Measurements from ENCODE around the gene ZNF362.
A peak's percentile ranks its signal among the peaks of the same experiment; 100 is the strongest.
"Not testable (repeated sequence)": the region's sequence is repeated elsewhere in the genome, so short reads cannot be mapped to it uniquely, and the experiment has no call there.

The ZNF362 gene

DNA sequence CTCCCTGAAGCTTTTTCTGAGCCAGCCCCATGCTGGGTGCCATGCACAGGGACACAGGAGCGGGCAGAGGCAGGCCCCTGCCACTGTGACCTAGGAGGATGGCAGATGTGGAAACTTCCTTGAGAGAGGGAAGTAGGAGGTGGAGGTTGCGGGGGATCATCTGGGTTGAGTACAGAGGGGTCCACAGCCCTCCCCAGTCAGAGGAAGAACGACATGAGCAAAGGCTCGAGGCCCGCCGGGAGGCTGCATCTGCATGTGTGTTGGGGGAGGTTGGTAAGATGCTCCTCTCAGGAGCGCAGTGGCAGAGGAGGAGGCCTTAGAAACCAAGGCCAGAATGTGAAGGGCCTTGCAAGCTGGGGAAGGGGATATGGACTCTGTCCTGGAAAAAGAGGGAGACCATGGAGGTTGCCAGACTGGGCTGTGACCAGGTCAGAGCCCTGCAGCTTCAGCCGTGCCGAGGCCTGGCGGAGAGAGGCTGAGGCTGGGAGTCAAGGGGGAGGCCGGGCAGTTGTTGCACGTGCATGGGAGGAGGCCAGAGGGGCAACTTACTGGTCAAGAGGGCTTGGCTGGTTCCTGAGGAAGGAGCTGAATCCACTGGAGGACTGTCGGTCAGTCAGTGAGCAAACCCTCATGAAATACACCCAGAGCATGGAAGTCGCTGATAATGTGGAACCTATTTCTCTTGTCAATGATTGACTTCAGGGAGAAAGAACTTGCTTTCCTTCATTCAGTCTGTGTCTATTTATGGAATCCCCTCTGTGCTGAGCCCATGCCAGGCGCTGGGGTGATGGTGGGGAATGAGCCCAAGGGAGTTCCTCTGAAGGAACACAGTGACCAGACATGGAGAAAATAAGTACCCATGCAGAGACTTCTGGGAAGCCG is 32.9 kb downstream of the ZNF362 start:
- peak in 1 of 4 experiments; percentile 0 for DNase-seq

DNA sequence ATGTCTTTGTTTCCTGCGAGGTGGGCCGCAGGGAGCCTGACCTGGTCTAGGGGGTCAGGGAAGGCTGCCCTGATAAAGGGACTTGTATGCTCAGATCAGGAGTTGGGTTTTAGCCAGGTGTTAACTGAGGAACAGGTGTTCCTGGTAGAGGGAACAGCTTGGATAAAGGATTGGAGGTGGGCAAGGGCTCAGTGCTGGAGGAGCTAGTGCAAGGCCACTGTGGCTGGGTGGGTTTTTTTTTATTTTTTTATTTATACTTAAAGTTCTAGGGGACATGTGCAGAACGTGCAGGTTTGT is 33.5 kb downstream of the ZNF362 start:
- no peak for DNase-seq

DNA sequence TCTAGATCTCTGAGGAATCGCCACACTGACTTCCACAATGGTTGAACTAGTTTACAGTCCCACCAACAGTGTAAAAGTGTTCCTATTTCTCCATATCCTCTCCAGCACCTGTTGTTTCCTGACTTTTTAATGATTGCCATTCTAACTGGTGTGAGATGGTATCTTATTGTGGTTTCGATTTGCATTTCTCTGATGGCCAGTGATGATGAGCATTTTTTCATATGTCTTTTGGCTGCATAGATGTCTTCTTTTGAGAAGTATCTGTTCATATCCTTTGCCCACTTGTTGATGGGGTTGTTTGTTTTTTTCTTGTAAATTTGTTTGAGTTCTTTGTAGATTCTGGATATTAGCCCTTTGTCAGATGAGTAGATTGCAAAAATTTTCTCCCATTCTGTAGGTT is 34.3 kb downstream of the ZNF362 start:
- DNase-seq, result not testable (repeated sequence)

DNA sequence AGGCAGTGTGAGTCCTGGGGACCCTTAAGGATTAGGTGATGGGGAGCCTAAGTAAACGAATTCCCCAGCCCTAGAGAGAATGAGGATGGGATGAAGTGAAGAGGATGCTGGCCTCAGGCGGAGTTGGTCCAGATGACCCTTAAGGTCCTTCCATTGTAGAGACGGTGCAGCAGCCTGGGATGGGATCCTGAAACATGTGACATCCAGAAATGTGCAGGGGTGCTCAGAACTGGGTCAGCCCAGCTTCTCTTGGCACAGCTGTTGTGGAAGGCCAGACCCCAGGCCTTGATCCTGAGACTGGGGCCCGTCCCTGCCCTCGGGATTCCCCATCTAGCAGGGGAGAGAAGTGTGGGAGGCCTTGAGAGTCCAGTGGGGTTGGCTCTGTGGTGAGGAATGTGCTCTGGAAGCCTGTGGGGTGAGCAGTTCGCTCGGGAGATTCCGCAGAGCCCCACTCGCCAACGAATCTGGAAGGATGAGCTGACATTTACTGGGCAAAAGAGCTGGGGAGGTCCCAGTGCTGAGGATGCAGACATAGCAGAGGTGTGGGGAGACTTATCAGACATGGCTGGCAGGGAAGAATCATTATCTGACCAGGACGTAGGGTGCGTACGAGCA is 36.5 kb downstream of the ZNF362 start:
- no peak for DNase-seq

GRCh38 chr1:33294071-33295010 is 38.0 kb downstream of the ZNF362 start:
- DNase-seq, result peak in 1 of 4 experiments; percentile 1

GRCh38 chr1:33295023-33295422 is 38.7 kb downstream of the ZNF362 start:
- peak in 1 of 4 experiments; percentile 5 for DNase-seq

DNA sequence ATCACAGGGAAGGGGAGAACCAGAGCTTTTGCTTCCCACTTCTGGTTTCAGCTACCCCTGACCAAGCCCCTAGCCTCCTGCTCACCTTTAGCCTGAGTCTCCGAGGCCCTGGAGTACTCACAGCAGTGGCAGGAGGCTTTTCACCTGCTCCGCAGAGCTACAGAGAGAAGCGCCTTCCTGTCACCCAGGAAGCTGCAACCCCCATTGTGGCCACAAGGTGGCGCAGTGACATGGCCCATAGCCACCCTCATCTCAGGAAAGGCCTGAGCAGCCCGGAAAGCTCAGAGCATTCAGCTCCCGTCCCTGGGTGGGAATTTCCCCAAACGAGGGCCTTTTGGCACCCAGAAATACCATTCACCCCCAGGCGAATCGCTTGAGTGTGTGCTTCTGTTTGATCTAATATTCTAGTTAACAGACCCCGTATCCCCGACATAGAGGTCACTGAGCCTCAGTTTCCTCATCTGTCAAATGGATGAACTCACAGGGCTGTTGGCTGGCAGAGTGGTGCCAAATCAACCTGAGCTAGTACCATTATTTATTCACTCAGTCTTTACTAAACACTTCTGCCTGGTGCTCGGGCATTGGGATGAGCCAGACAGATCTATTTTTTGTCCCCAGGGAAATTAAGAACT is 39.3 kb downstream of the ZNF362 start:
- DNase-seq, result peak; percentile 86 to 93 (median 90)

- DNase-seq, result no peak
These were observed 39.8 kb downstream of the ZNF362 start for GRCh38 chr1:33296082-33296458.

DNA sequence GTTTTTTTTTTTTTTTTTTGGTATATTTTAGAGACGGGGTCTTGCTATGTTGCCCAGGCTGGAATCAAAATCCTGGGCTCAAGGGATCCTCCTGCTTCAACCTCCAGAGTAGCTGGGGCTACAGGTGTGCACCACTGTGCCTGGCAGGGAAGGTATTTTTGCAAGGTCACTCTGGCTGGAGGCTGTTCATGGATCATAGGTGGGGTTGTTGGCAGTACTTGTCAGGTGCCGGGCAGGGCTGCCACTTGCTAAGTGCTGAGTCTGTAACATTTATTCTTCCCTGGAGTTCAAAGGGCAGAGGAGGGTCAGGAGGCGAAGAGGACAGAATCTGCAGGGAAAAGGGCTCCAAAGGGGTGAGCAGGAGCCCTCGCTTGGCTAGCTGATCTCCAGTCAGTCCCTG is 40.5 kb downstream of the ZNF362 start:
- no peak for DNase-seq

DNA sequence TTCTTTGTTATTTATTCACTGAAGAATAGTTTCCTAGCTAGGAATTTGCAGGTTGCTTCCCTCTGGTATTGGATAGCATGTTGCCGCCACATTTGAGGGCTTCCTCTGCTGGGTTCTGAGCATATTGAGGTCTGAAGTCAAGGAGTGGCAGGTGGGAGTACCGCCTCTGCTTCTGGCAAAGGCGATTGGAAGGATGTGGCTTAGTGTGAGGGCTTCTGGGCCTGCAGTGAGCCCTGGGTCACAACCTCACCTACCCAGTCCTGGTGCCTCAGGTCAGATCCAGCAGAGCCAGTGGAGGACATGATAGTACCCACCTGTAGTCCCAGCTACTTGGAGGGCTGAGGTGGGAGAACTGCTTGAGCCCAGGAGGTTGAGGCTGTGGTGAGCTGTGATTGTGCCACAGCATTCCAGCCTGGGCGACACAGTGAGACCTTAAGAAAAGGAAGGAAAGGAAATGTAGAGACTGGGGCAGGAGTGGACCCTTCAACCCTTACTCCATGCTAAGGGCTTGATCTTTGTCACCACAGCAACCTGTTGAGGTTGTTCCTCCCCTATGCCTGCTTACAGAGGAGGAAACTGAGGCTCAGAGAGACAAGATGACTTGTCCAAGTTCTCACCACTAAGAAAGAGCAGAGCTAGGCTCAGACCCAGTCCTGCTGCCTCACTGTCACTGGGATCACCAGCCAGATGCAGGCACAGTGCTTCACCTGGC is 41.8 kb downstream of the ZNF362 start:
- no peak for DNase-seq

GRCh38 chr1:33298623-33299277 is 42.5 kb downstream of the ZNF362 start:
- peak; percentile 75 to 85 (median 80) for DNase-seq

DNA sequence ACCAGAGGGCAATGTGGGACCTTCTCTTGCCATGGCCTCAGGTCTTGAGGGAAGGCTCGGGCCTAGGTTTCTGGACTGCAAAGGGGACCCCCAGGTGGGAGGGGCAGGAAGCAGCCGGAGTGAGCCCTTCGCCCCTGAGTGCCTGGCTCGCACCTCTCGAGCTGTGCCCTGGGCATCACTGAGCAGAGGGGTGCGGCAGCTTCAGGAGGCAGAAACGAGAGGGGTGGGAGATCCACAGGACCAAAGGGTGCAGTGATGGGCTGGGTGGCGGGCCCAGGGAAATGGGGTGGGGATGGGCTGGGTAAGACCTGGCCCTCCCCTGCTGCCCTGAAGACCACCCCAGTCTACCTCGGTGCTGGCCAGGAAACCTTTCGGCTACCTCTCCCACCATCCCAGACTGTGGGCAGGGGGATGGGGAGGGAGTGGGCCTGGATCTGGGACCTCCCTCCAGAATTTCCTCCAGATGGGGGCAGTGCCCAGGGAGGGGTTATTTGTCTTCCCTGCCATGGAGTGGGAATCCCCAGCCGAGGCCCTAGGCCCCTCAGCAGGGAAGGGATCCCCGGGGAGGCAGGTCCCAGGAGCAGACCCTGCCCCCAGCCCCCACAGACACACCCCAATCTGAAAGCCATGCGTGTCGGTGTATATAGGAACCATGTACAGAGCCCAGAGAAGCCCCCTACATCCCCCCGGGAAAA is 43.3 kb downstream of the ZNF362 start:
- no peak for DNase-seq

GRCh38 chr1:33300673-33301072 is 44.4 kb downstream of the ZNF362 start:
- peak in 1 of 4 experiments; percentile 21 for DNase-seq

GRCh38 chr1:33301273-33301984 is 45.1 kb downstream of the ZNF362 start:
- DNase-seq, result no peak

DNA sequence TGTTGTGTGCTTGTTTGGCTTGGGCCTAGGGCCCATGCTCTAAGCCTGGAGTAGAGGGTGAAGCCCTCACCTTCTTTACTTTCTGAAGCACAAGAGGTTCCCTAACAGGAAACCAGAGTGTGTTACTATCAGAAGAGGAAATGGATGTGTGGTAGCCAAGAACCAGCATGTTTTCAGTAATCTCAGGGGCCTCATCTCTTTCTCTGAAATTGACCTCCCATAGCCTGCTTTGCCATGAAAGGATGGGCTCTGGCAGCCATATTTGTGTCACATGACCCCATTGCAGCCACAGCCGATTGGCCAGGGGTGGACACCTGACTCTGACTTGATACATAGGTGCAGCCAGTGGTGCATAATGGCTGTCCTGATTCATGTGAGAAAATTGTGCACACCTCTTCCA is 46.0 kb downstream of the ZNF362 start:
- DNase-seq, result no peak

GRCh38 chr1:33305016-33305415 is 48.7 kb downstream of the ZNF362 start:
- DNase-seq, result no peak

DNA sequence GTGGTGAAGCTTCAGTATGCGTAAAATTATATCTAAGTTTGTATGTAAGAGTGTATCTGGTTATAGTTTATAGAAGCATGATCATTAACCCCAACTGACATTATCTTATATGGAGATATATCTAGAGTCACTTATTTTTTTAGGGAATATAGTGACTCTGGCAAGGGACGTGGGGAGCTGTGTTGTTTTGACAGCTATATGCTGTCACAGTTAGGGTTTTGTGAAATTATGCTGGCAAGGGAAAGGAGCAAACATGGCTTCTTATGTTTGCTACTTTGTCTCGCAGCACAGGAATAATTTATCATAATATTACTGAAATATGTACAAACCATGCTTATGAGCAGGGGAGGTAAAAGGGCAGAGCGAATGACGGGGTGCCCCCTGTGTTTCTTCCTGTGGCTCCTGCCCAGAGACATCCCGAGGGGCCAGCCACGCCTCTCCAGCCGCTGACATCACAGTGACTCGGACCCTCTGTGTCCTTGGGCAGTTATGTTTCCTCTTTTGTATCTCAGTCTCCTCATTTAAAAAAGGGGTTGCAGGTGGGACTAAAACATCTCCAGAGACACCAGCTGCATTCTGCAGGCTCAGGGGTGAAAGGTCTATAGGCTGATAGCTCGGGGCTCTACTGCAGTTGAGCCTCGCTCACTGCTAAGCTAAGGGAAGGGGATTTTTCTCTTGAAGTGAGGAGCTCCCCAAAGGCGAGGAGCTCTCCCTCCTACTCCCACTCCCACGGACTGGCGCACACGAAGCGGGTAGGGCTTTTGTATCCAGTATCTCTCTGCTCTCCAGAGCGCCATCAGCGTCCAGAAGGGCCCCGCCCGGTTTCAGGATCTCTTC is 49.7 kb downstream of the ZNF362 start:
- DNase-seq, result peak in 1 of 4 experiments; percentile 35

DNA sequence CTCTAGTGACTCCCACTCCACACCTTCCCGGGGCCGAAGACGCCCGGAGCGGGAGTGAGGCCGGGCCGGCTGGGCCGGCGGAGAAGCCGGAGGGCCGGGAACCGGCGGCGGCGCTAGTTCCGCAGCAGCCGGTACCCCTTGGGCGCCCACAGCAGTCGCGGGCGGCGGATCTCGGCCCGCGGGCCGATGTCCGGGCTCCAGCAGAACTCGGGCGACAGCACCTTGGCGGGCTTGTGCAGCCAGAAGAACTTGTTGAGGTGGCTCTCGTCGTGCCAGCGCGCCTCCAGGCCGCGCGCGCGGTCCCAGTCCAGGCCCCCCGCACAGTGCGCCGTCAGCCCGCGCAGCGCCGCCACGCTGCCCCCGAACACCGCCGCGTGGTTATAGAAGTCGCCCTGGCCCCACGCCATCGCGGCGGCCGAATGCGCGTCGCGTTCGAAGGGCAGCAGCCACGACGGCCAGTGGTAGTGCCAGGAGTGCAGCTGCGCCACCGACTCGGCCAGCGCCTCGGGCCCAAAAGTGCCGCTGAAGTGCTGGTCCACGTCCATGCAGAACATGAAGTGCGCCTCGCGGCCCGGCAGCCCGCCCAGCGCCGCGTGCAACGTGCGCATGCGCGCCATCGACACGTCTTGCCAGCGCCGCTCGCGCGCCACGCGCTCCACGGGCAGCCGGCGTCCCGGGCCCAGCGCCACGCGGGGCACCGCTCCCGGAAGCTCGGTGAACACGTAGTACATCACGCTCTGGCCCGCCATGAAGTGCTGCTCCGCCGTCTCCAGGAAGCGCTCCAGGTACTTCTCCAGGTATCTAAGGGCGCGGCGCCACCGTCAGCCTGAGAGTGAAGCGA is 50.6 kb downstream of the ZNF362 start:
- DNase-seq, result peak in 3 of 4 experiments; percentile 28 to 39 (median 31)

Measured in suppressor macrophage (primary cell).